Activated CD4-positive, alpha-beta T cell treated with anti-CD3 and anti-CD28 coated beads, Interleukin-2, Interleukin-4, amounts not matched to agents 100 ng/mL and 50 ng/mL, durations not matched to agents 16 hours and 8 hours (primary cell): ENCODE data around the gene MSH5.

Source experiments
- DNase-seq: peaks from one replicate; pipeline ENCODE4 v3.0.0-alpha.2; 2020; ENCODE audit warnings: low spot score

The MSH5 gene

DNA sequence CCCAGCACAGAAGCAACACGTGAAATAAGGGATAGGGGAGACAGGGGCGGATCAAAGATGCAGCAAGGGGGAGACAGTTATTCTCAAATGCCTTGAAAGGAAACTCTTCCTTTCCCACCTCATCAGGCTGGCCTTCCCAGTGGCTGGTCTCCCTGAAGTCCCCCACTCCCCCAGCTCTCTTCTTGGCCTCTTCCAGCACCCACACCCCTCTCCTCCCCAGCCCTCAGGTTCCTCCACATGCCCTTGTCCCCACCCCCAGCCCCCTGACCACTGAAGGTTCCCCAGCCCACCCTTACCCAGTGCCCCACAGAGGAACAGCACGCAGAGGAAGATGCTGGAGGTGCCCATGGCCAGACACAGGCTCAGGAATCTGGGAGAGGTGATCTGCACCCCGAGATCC lies 26.3 kb upstream of the MSH5 start:
- no peak for DNase-seq

DNA sequence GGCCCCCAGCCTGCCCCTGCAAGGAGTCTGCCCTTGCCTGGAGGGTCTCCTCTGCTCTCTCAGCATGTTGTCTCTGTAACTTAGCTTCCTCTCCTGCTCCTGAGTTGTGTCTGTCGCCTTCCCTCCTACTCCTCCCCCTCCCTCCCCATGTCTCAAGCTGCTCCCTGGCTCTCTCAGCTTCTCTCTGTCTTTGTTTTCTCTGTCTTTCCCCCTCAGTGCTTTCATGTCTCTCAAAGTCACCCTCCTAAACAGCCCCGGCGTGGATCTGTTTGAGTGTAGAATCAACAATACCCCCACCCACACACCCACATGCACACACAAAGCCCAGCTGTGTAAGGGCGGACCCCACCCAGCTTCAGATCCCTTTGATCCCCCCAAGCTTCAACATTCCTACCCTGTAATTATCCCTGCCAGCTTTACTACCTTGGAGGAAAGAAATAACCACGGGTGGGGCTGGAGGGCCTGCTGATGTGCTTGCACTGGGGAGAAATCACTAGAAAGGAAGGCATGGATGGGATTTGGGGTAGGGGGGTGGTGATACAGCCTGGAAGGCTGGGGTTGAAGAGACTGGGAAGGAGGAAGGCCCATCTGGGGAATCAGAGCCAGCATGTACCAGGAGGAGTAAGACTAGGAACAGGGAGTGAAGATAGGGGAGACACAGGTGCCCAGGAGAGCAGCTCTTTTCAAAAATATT lies 25.7 kb upstream of the MSH5 start:
- no peak for DNase-seq

- DNase-seq = no peak
Measured at GRCh38 chr6:31715022-31715958, 24.5 kb upstream of the MSH5 start, which contains the start of gene LY6G6D. TSS of gene LY6G6D (plus strand) at chr6:31715348. CDS start at chr6:31715356, 8 bp downstream.

DNA sequence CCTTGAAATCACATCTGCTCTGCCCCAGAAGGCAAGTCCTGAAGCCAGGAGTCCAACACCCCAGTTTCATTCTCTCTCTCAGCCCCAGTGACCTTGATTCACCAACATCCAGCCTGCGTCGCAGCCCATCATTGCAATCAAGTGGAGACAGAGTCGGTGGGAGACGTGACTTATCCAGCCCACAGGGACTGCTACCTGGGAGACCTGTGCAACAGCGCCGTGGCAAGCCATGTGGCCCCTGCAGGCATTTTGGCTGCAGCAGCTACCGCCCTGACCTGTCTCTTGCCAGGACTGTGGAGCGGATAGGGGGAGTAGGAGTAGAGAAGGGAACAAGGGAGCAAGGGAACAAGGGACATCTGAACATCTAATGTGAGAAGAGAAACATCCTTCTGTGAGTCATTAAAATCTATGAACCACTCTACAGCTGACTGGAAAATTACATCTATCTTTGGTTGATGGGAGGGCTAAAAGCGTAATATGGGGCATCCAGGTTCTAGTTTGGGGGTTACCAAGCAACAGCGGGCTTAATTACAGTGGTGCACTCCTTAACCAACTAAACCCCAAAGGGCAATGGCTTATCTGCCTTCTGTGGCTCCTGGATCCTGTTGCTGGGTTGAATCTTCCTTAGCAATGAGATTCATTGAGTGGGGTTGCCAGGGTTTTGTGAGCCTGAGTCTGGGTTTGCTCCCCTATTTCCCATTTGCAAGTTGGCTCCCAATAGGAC lies 22.1 kb upstream of the MSH5 start:
- no peak for DNase-seq

- DNase-seq = no peak
Measured at GRCh38 chr6:31718265-31718664, 21.5 kb upstream of the MSH5 start.

- no peak for DNase-seq
Measured at GRCh38 chr6:31719001-31719400, 20.8 kb upstream of the MSH5 start.

- no peak for DNase-seq
Measured at GRCh38 chr6:31720196-31720770, 19.5 kb upstream of the MSH5 start.

DNA sequence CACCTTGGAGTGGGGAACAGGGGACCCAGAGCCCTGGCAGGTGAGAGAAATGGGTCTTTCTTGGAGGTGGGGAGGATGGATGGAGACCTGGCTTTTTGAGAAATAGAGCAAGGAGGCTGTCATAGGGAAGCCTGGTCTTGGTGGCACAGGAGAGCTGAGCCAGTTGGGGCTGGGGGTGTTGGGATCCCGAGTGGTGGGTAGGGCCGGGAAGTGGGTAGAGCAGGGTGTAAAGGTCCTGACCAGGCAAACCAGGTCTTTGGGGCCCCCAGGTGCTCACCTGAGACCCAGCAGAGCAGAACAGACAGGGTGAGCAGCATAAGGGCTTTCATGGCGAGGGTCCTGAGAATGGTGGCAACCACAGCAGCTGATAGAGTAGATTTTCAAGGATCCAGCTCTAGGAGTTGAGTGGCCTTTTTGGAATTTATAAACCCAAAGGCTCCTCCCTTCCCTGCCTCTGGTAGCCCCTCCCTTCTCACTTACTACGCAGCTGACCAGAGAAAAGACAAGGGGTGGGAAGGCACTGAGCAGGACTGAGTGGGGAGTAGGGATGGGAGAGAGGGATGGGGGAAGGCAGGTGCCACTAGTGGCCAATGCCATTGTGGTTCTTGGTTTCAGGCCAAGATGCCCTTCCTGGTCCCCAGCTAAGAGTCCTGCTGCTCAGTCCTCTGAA lies 18.3 kb upstream of the MSH5 start, which contains the start of gene LY6G6C:
LY6G6C (minus strand) TSS at position 396 of the 670 bp plus-strand sequence; CDS start at position 329, 67 bp downstream.
- no peak for DNase-seq

DNA sequence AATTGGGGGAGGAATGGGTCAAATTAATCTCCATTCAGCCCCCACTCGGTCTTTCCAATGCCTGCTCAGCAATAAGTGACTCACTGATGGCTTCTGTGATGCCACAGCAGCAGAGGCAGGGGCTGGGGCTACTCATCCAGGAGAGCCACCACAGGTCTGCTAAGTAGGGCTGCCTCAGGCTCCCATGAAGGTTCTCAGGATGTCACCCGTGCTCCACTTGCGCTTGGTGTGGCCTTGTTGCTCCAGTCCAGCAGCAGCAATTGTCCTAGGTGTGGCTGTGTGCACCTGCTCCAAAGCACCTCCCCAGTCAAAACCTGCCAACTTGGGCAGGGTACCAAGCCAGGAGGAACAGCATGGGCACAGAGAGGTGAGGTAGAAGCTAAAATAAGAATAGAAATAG lies 17.6 kb upstream of the MSH5 start:
- no peak for DNase-seq

- DNase-seq = no peak
Measured at GRCh38 chr6:31723245-31723979, 16.4 kb upstream of the MSH5 start, which contains the start of gene MPIG6B. TSS of gene MPIG6B (plus strand) at chr6:31723373. CDS start at chr6:31723384, 11 bp downstream.

DNA sequence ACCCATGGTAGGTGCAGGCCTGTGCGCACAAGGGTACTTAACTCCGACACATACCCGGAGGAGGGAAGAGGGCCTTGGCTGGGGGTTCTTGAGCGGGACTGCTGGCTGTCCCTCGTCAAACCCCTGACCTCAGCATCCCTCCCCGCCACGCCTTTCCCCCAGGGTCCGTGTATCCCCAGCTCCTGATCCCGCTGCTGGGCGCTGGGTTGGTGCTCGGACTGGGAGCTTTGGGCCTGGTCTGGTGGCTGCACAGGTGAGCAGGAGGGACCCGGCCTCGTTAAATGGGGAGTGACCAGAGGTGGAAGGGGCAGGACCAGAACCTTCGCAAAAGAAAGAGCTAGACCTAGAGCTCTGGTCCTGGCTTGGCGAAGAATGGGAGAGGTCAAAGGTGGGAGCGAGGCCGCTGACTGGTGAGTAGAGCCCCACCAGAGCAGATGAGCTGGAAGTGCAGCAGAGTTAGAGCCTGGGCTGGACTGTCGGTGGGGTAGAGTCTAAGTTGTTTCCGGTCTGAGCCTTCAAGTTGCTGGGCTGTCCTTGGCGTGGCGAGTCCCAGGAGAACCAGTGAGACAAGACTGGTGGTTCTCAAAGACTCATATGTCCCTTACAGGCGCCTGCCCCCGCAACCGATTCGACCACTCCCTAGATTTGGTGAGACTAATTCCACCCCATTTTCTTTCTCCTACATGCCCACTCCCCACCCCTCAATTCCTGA lies 15.7 kb upstream of the MSH5 start:
- DNase-seq = no peak

- DNase-seq = no peak
Measured at GRCh38 chr6:31725502-31726350, 14.1 kb upstream of the MSH5 start.

- DNase-seq = no peak
Measured at GRCh38 chr6:31727034-31727716, 12.6 kb upstream of the MSH5 start.

GRCh38 chr6:31727717-31728671 lies 11.8 kb upstream of the MSH5 start:
- DNase-seq = peak; percentile 20

DNA sequence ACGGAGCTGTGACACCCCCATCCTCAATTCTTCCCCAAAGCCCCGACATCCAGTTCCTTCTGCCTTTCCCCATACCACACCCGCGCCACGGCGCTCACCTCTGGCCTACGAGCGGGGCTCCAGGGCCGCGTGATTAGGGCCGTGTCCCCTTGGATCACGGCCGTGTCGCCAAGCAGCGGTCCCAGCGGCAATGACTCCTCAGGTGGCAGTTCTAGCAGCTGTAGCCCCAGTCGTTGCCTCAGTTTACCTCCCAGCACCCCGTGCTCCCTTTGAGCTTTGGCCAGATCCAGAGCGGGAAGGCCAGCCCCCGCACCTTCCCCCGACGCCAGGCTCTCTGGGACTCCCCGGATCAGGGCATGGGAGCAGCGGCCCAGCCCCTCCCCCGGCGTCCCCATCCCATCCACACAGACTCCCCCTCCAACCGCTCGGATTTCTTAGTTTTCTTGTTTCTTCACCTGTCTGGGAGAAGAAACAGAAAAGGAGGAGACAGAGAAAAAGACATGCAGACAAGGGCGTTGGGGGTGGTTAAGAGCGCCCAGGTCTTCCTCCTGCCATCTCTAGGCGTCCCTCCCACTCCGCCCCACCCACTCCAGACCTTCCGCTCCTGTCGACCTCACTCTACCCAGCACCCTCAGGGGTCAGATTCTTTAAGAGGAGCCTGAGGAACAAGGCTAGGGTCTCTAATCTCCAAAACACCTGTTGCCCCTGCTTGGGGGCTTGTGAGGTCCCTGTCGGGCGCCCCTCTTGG lies 10.9 kb upstream of the MSH5 start, which contains the start of gene DDAH2:
DDAH2 (minus strand) TSS at position 533 of the 748 bp plus-strand sequence; CDS start at position 395, 138 bp downstream.
- DNase-seq = no peak

DNA sequence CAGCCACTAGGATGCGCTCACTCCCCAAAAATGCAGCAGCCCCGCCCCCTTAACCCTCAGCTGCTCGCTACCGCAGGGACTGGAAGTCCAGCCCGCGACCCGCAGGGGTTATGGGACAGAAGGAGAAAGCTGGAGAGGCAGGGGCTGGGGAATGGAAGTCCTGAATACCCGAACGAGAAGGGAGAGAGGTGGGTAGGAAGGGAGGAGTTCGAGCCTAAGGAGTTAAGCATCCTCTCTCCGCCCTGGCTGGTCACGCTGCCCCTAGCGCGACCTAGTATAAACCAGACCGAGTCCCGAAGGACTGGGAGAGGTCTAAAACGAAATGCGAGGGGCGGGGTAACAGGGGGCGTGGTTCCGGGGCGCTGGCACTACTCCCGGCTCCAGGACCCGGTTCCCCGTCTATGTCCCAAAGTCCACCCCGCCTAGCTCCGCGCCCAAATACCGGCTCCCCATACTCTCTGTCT lies 10.3 kb upstream of the MSH5 start:
- DNase-seq = peak; percentile 80
